K562 (cell line): ENCODE measurements around the gene TP73. TPM values are rescaled to one million over a fixed set of nuclear protein-coding genes. Genes with fewer than 3 reads are reported as not detected.

Source experiments
- CBFA2T3 ChIP-seq: fragments of 450-650 bp; IDR thresholded peaks from 2 replicates; pipeline ENCODE4 v1.6.1; 2017
- CBX2 ChIP-seq: fragments of 200-600 bp; sonication (generic); IDR thresholded peaks from one replicate; pipeline ENCODE4 v1.6.1; 2012; ENCODE audit warnings: mild to moderate bottlenecking, low read length, inconsistent platforms; ENCODE audit not compliant: insufficient read depth, poor library complexity, severe bottlenecking
- CSDE1 ChIP-seq, 2 experiments: fragments of 450-650 bp; IDR thresholded peaks; 2 replicates each; pipeline ENCODE4 v1.6.1; 2016; ENCODE audit warnings: mild to moderate bottlenecking in 1 of 2
- HINFP ChIP-seq: fragments of 450-650 bp; conservative IDR thresholded peaks from 2 replicates; pipeline ENCODE4 v1.6.1; 2016; ENCODE audit warnings: missing genetic modification characterization, low read depth, mild to moderate bottlenecking, control low read depth, missing compliant biosample characterization
- ILF3 ChIP-seq: fragments of 450-650 bp; IDR thresholded peaks from 2 replicates; pipeline ENCODE4 v1.6.1; 2018; ENCODE audit warnings: antibody characterized with exemption, mild to moderate bottlenecking, moderate library complexity, borderline replicate concordance
- KLF10 ChIP-seq: fragments of 250-450 bp; sonication (Bioruptor Pico); IDR thresholded peaks from 2 replicates; pipeline ENCODE4 v1.6.1; 2021; ENCODE audit warnings: matching md5 sums
- MBD1 ChIP-seq: fragments of 250-450 bp; sonication (Bioruptor Pico); IDR thresholded peaks from 2 replicates; pipeline ENCODE4 v1.8.0; 2022; ENCODE audit warnings: inconsistent platforms
- NELFE ChIP-seq: IDR thresholded peaks from 2 replicates; pipeline ENCODE4 v1.6.1; 2011; ENCODE audit warnings: mild to moderate bottlenecking; ENCODE audit not compliant: insufficient read depth, insufficient read length
- PURB ChIP-seq: sonication (generic); formaldehyde crosslinking; IDR thresholded peaks from 2 replicates; pipeline ENCODE4 v1.9.0; 2021; ENCODE audit warnings: low read depth, mild to moderate bottlenecking, missing genetic modification reagents
- PYGO2 ChIP-seq: fragments of 450-650 bp; IDR thresholded peaks from 2 replicates; pipeline ENCODE4 v1.6.1; 2016; ENCODE audit warnings: mild to moderate bottlenecking, missing genetic modification characterization, moderate library complexity, missing compliant biosample characterization
- RBM15 ChIP-seq: fragments of 200-400 bp; formaldehyde crosslinking; IDR thresholded peaks from 2 replicates; pipeline ENCODE4 v1.6.1; 2018; ENCODE audit warnings: mild to moderate bottlenecking, low read length, moderate library complexity; ENCODE audit not compliant: insufficient read depth
- RFX7 ChIP-seq: fragments of 250-450 bp; sonication (Bioruptor Pico); IDR thresholded peaks from 2 replicates; pipeline ENCODE4 v1.5.1; 2021; ENCODE audit warnings: mild to moderate bottlenecking
- RREB1 ChIP-seq: fragments of 250-450 bp; sonication (Bioruptor Pico); IDR thresholded peaks from 2 replicates; pipeline ENCODE4 v1.4.0; 2020
- TAF15 ChIP-seq: fragments of 200-400 bp; formaldehyde crosslinking; IDR thresholded peaks from 2 replicates; pipeline ENCODE4 v1.6.1; 2017; ENCODE audit warnings: mild to moderate bottlenecking, low read depth, low read length, moderate library complexity
- YBX1 ChIP-seq: fragments of 450-650 bp; IDR thresholded peaks from 2 replicates; pipeline ENCODE4 v1.7.1; 2016; ENCODE audit warnings: mild to moderate bottlenecking
- ZFP30 ChIP-seq: fragments of 250-450 bp; sonication (Bioruptor Pico); IDR thresholded peaks from 2 replicates; pipeline ENCODE4 v1.8.0; 2022; ENCODE audit warnings: moderate library complexity, mild to moderate bottlenecking, inconsistent platforms, borderline replicate concordance
- ZNF217 ChIP-seq: sonication (generic); formaldehyde crosslinking; IDR thresholded peaks from 2 replicates; pipeline ENCODE4 v1.8.0; 2022; ENCODE audit warnings: mild to moderate bottlenecking, missing genetic modification reagents
- ZNF239 ChIP-seq: fragments of 250-450 bp; sonication (Bioruptor Pico); IDR thresholded peaks from 2 replicates; pipeline ENCODE4 v1.4.0; 2020; ENCODE audit warnings: mild to moderate bottlenecking
- ZNF311 ChIP-seq: fragments of 250-450 bp; sonication (Bioruptor Pico); IDR thresholded peaks from 2 replicates; pipeline ENCODE4 v1.4.0; 2020; ENCODE audit warnings: mild to moderate bottlenecking, moderate library complexity
- ZNF354B ChIP-seq: fragments of 250-450 bp; sonication (Bioruptor Pico); IDR thresholded peaks from 2 replicates; pipeline ENCODE4 v1.4.0; 2020
- ZNF436 ChIP-seq: fragments of 250-450, 450-650 bp; sonication (Bioruptor Pico); formaldehyde crosslinking; IDR thresholded peaks from 2 replicates; pipeline ENCODE4 v1.7.0; 2020; ENCODE audit warnings: mild to moderate bottlenecking
- polyA plus RNA-seq, 8 experiments: library from polyadenylated mRNA; depleted of rRNA in 4 of 8; stranded (reverse) in 5 of 8; unstranded in 3 of 8; fragments of >200 nt; fragmentation: Nextera tagmentation in 2 of 8; fragmentation: Illumina TruSeq in 1 of 8; extraction: Ambion mirVana in 2 of 8; extraction: Trizol in 1 of 8; gene quantifications; 2 replicates each; pipeline versions ENCODE4 v1.2.1 to v1.2.3, GENCODE V29; 2011 to 2014; ENCODE audit warnings: inconsistent platforms in 1 of 8, missing spikeins in 1 of 8
- total RNA-seq, 7 experiments: library from RNA; depleted of rRNA in 6 of 7; stranded (reverse); fragments of >200 nt in 6 of 7; fragmentation: Illumina TruSeq in 2 of 7; extraction: Trizol in 2 of 7; gene quantifications; 2 replicates each; pipeline versions ENCODE4 v1.2.1 to v1.2.3, GENCODE V29; 2011 to 2021; ENCODE audit warnings: low replicate concordance in 1 of 7

The TP73 gene
- total and polyA plus RNA-seq, 9 of the 15 experiments (the other 6 are each of a cell fraction or from before 2014, with no cell fraction given) = 0.07 to 1.6 (median 0.40) TPM; not detected in 2

- TF ChIP-seq ZNF311 (CRISPR knock-in tag) (no peak), MBD1 (CRISPR knock-in tag) (no peak), ZNF354B (CRISPR knock-in tag) (no peak), PURB (CRISPR knock-in tag) (no peak), YBX1 (no peak), CBFA2T3 (peak; percentile 98), TAF15 (no peak), NELFE (no peak), KLF10 (CRISPR knock-in tag) (no peak), ZNF239 (no peak), ZNF436 (CRISPR knock-in tag) (no peak), CBX2 (no peak), RREB1 (peak; percentile 78), ZNF217 (CRISPR knock-in tag) (0 out of 2 replicates have a peak, but pooled peaks have one; percentile 5), ILF3 (no peak; the same call in 1 of the 2 replicates), HINFP (tag) (no peak), PYGO2 (tag) (no peak), ZFP30 (no peak), CSDE1 (IDR thresholded peaks at IDR 0.05) (no peak), RFX7 (CRISPR knock-in tag) (no peak), RBM15 (no peak)
These were observed 122.7 kb downstream of the TP73 start (continued) for GRCh38 chr1:3774946-3775489.
